HepG2 (cell line): ENCODE data around the gene MAPK9. TPM values are rescaled to one million over a fixed set of nuclear protein-coding genes. Genes with fewer than 3 reads are reported as not detected.
A peak's percentile ranks its signal among the peaks of the same experiment; 100 is the strongest.

Source experiments
- ATAC-seq: fragments of 200-7000 bp; cut with Tn5 transposase; 3 replicates; pipeline ENCODE4 v1.9.1; 2020; ENCODE audit warnings: mild to moderate bottlenecking, moderate library complexity
- BruUV-seq: library from RNA; stranded (reverse); fragments of 400-500 nt; replicated peaks from 2 replicates; lab custom pipeline; 2021; lab: Mats Ljungman, UMichigan
- CTCF ChIA-PET: fragments of 300-600 bp; formaldehyde crosslinking; extraction: SDS; loops from one replicate; lab custom pipeline; 2021; ENCODE audit warnings: low total read pairs, inconsistent platforms, low intra/inter-chr PET ratio; lab: Yijun Ruan, JAX
- POLR2A ChIA-PET: fragments of 350-600 bp; sonication (Branson Sonifier 250); formaldehyde crosslinking; loops from one replicate; lab custom pipeline; 2020; ENCODE audit warnings: antibody characterized with exemption, inconsistent platforms; lab: Yijun Ruan, JAX
- DNase-seq: peaks from one replicate; pipeline ENCODE4 v3.0.0-alpha.2; 2015; ENCODE audit warnings: low spot score
- FAIRE-seq: peaks from 3 replicates; lab custom pipeline; 2011; peaks lifted over from hg19 to GRCh38; lab: Jason Lieb, UNC
- H2AFZ ChIP-seq: one replicate; pipeline ENCODE4 v1.6.1; 2011; ENCODE audit warnings: low read length, inconsistent platforms
- H3K27ac ChIP-seq: fragments of 300-600 bp; 3 replicates; pipeline ENCODE4 v1.8.0; 2011; ENCODE audit warnings: mixed run types, mild to moderate bottlenecking, mixed read lengths, low read length, inconsistent platforms; ENCODE audit not compliant: insufficient read depth; ENCODE audit errors: extremely low read length
- H3K27me3 ChIP-seq, 2 experiments: fragments of 200-600 bp in 1 of 2; 2 replicates in 1 of 2; 3 replicates in 1 of 2; pipeline versions ENCODE4 v1.6.0 to v1.8.0; 2011; ENCODE audit warnings: low read length in 2 of 2, mild to moderate bottlenecking in 2 of 2, moderate library complexity in 2 of 2, inconsistent platforms in 1 of 2; ENCODE audit not compliant: insufficient read depth in 2 of 2, control insufficient read depth in 1 of 2
- H3K36me3 ChIP-seq, 2 experiments: fragments of 200-600 bp in 1 of 2; replicated peaks in 1 of 2; 2 replicates in 1 of 2; 3 replicates in 1 of 2; pipeline versions ENCODE4 v1.5.1 to v1.8.0; 2011; ENCODE audit warnings: low read length in 2 of 2, inconsistent platforms in 1 of 2; ENCODE audit not compliant: insufficient read depth in 2 of 2, control insufficient read depth in 1 of 2
- H3K4me1 ChIP-seq: 2 replicates; pipeline ENCODE4 v1.5.1; 2012; ENCODE audit warnings: low read length, inconsistent platforms; ENCODE audit not compliant: insufficient read depth
- H3K4me2 ChIP-seq: 2 replicates; pipeline ENCODE4 v1.6.0; 2011; ENCODE audit warnings: low read depth, low read length, inconsistent platforms
- H3K4me3 ChIP-seq, 3 experiments: fragments of 200-600 bp in 1 of 3; sonication (generic), shearing (Covaris generic) in 1 of 3; replicated peaks in 1 of 3; 2 replicates each; pipeline ENCODE4 v1.5.1; 2011 to 2016; ENCODE audit warnings: low read length in 3 of 3, inconsistent platforms in 2 of 3, low read depth in 2 of 3, mild to moderate bottlenecking in 2 of 3, control low read depth in 1 of 3, mixed read lengths in 1 of 3; ENCODE audit not compliant: insufficient read depth in 1 of 3
- H3K79me2 ChIP-seq: one replicate; pipeline ENCODE4 v1.6.1; 2011; ENCODE audit warnings: low read length, inconsistent platforms; ENCODE audit not compliant: insufficient read depth
- H3K9ac ChIP-seq: 2 replicates; pipeline ENCODE4 v1.6.0; 2011; ENCODE audit warnings: mild to moderate bottlenecking, low read depth, low read length, inconsistent platforms; ENCODE audit not compliant: insufficient read depth
- H3K9me3 ChIP-seq: 2 replicates; pipeline ENCODE4 v1.5.1; 2012; ENCODE audit warnings: mild to moderate bottlenecking, low read length
- H4K20me1 ChIP-seq: 2 replicates; pipeline ENCODE4 v1.6.0; 2011; ENCODE audit warnings: inconsistent platforms, mild to moderate bottlenecking, low read length, moderate library complexity; ENCODE audit not compliant: insufficient read depth
- CCDC6 ChIP-seq: sonication (generic); formaldehyde crosslinking; IDR thresholded peaks from 2 replicates; pipeline ENCODE4 v1.8.1; 2022; ENCODE audit warnings: mild to moderate bottlenecking, missing genetic modification reagents, moderate library complexity
- MAFF ChIP-seq: IDR thresholded peaks from 2 replicates; pipeline ENCODE4 v1.6.1; 2011; ENCODE audit warnings: low read depth, low read length, improper control_type of control experiment
- PAWR ChIP-seq: sonication (generic); formaldehyde crosslinking; IDR thresholded peaks from 2 replicates; pipeline ENCODE4 v1.4.0; 2020; ENCODE audit warnings: missing genetic modification reagents, mild to moderate bottlenecking, borderline replicate concordance
- PCBP1 ChIP-seq: fragments of 200-400 bp; formaldehyde crosslinking; IDR thresholded peaks from 2 replicates; pipeline ENCODE4 v1.6.1; 2017; ENCODE audit warnings: mild to moderate bottlenecking, low read depth, low read length, borderline replicate concordance
- SOX13 ChIP-seq, 3 experiments: fragments of 450-650 bp in 1 of 3; sonication (generic) in 1 of 3; formaldehyde crosslinking in 1 of 3; IDR thresholded peaks in 2 of 3; conservative IDR thresholded peaks in 1 of 3; 2 replicates each; pipeline versions ENCODE4 v1.5.0 to v1.6.1; 2016 to 2020; ENCODE audit warnings: antibody characterized with exemption in 1 of 3, mild to moderate bottlenecking in 1 of 3, missing compliant biosample characterization in 1 of 3, missing genetic modification reagents in 1 of 3, moderate library complexity in 1 of 3
- ZFAT ChIP-seq: sonication (generic); formaldehyde crosslinking; conservative IDR thresholded peaks from 2 replicates; pipeline ENCODE4 v1.8.1; 2023; ENCODE audit warnings: missing genetic modification reagents, inconsistent platforms
- ZNF224 ChIP-seq: sonication (generic); formaldehyde crosslinking; IDR thresholded peaks from 2 replicates; pipeline ENCODE4 v1.5.0; 2020; ENCODE audit warnings: mild to moderate bottlenecking, missing genetic modification reagents
- ZNF235 ChIP-seq: sonication (generic); formaldehyde crosslinking; IDR thresholded peaks from 2 replicates; pipeline ENCODE4 v1.8.1; 2023; ENCODE audit warnings: mild to moderate bottlenecking, missing genetic modification reagents, borderline replicate concordance
- ZNF782 ChIP-seq: sonication (generic); formaldehyde crosslinking; IDR thresholded peaks from 2 replicates; pipeline ENCODE4 v1.4.0; 2020; ENCODE audit warnings: missing genetic modification reagents, mild to moderate bottlenecking, borderline replicate concordance
- WGBS: methylation state at CpG from one replicate; pipeline ENCODE4 v1.1.6; 2017; ENCODE audit warnings: low lambda C conversion rate; 5-methylcytosine and 5-hydroxymethylcytosine counted together
- in situ Hi-C: cut with HindIII; loops from 2 replicates; pipeline ENCODE4 v1.10.0; 2017; ENCODE audit warnings: low pct_unique_long_range_greater_than_20kb; ENCODE audit not compliant: extremely low pct_ligation_motif_present
- intact Hi-C: fragments of 100-400 bp; cut with micrococcal nuclease; formaldehyde crosslinking; loops from one replicate; pipeline ENCODE4 v1.10.0; 2022; ENCODE audit not compliant: unreplicated experiment
- polyA plus RNA-seq, 8 experiments: library from polyadenylated mRNA; depleted of rRNA in 3 of 8; stranded (reverse) in 7 of 8; unstranded in 1 of 8; fragments of >200 nt; fragmentation: Illumina TruSeq in 4 of 8; extraction: Trizol in 4 of 8; gene quantifications; 2 replicates each; pipeline versions ENCODE4 v1.2.1 to v1.2.3, GENCODE V29; 2011 to 2016; ENCODE audit warnings: low read depth in 4 of 8, missing spikeins in 1 of 8, mixed read lengths in 1 of 8; ENCODE audit not compliant: insufficient read depth in 1 of 8
- total RNA-seq, 5 experiments: library from RNA; depleted of rRNA; stranded (reverse); fragments of >200 nt; fragmentation: Illumina TruSeq; extraction: Trizol; gene quantifications; 2 replicates each; pipeline ENCODE4 v1.2.3, GENCODE V29; 2016; ENCODE audit warnings: low read depth in 1 of 5
- TF ChIP-seq, protein P1 (sequence below): IDR thresholded peaks from 2 replicates; pipeline ENCODE4 v1.4.0; 2020; ENCODE audit warnings: mild to moderate bottlenecking, missing genetic modification reagents
- TF ChIP-seq, protein P2 (sequence below): IDR thresholded peaks from 2 replicates; pipeline ENCODE4 v1.6.1; 2016; ENCODE audit warnings: missing compliant biosample characterization, missing genetic modification reagents, borderline replicate concordance
- TF ChIP-seq, protein P3 (sequence below): sonication (generic); formaldehyde crosslinking; IDR thresholded peaks from 2 replicates; pipeline ENCODE4 v1.5.1; 2020; ENCODE audit warnings: missing genetic modification reagents, mild to moderate bottlenecking, borderline replicate concordance
- TF ChIP-seq, protein P4 (sequence below): IDR thresholded peaks from 2 replicates; pipeline ENCODE4 v1.6.1; 2016; ENCODE audit warnings: mild to moderate bottlenecking, missing biosample characterization, missing genetic modification reagents

MAPK9 gene
- total and polyA plus RNA-seq, 2 of the 13 experiments (the other 11 are each of a cell fraction or from before 2014, with no cell fraction given): 30.1 to 56.1 TPM

DNA sequence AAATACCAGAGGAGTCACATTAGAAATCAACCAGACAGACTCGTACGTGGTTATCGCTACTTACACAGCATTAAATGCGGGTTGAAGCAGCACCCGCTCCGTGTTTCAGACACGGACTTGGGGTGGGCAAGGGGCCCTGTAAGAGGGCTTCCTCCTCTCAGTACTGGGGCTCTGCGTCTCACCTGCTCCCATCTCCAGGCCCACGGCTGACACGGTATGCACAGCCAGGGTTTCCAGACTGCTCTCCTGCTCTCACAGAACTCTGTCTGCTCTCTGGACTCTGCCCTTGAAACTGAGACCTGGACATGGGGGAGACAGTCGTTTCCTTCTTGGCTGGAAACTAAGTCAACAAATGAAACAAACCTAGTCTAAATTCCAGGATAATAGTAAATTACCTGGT, 58.2 kb downstream of the MAPK9 start (continued):
- TF ChIP-seq, protein P1, sequence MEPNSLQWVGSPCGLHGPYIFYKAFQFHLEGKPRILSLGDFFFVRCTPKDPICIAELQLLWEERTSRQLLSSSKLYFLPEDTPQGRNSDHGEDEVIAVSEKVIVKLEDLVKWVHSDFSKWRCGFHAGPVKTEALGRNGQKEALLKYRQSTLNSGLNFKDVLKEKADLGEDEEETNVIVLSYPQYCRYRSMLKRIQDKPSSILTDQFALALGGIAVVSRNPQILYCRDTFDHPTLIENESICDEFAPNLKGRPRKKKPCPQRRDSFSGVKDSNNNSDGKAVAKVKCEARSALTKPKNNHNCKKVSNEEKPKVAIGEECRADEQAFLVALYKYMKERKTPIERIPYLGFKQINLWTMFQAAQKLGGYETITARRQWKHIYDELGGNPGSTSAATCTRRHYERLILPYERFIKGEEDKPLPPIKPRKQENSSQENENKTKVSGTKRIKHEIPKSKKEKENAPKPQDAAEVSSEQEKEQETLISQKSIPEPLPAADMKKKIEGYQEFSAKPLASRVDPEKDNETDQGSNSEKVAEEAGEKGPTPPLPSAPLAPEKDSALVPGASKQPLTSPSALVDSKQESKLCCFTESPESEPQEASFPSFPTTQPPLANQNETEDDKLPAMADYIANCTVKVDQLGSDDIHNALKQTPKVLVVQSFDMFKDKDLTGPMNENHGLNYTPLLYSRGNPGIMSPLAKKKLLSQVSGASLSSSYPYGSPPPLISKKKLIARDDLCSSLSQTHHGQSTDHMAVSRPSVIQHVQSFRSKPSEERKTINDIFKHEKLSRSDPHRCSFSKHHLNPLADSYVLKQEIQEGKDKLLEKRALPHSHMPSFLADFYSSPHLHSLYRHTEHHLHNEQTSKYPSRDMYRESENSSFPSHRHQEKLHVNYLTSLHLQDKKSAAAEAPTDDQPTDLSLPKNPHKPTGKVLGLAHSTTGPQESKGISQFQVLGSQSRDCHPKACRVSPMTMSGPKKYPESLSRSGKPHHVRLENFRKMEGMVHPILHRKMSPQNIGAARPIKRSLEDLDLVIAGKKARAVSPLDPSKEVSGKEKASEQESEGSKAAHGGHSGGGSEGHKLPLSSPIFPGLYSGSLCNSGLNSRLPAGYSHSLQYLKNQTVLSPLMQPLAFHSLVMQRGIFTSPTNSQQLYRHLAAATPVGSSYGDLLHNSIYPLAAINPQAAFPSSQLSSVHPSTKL (CRISPR knock-in tag): peak; percentile 45

DNA sequence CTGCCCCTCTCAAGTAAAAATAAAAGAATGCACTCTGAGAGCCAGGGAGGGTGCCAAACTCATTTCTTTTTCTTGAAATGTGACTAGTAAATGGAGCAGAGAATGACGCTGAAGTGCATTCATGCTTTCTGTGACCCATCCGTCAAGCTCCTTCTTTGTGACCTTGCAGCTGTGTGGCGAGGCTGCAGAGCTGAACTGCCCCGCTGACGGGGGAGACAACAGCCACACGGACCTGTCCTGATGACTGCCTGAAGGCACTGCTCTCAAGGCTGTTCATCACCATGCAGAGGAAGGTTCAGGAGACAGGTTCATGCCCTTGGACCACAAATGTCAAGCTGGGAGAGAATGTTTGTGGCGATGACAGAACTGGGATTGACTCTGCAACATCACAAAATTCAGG, 61.9 kb downstream of the MAPK9 start:
- in situ Hi-C loops (no loop called here), intact Hi-C loops (no loop called here)
- no peak overlapping the region for H3K4me3 ChIP-seq
- BruUV-seq: no TSS peak
- no peaks in the 10 kb centered on the region for H3K9me3 ChIP-seq
- DNase-seq (no peak), ATAC-seq (no peak), FAIRE-seq (no peak)
- WGBS: 99% methylated on average over 7 of the region's 7 CpGs
- H3K9ac ChIP-seq: no peak overlapping the region
- no peak overlapping the region for H3K4me2 ChIP-seq
- H2AFZ ChIP-seq: no peak overlapping the region
- H3K36me3 ChIP-seq: no peaks in the 10 kb centered on the region
- H3K27ac ChIP-seq: no peak overlapping the region
- H4K20me1 ChIP-seq: no peaks in the 10 kb centered on the region
- POLR2A ChIA-PET: no interaction called here
- peaks cover 19% of the 10 kb centered on the region for H3K4me1 ChIP-seq
- H3K79me2 ChIP-seq: no peaks in the 10 kb centered on the region
- H3K27me3 ChIP-seq: no peaks in the 10 kb centered on the region
- CTCF ChIA-PET: no interaction called here
- TF ChIP-seq CCDC6 (CRISPR knock-in tag) (no peak), ZFAT (CRISPR knock-in tag) (no peak), MAFF (no peak), ZNF224 (CRISPR knock-in tag) (no peak), ZNF235 (CRISPR knock-in tag) (no peak), SOX13 (IDR thresholded peaks at IDR 0.05) (no peak), SOX13 (CRISPR knock-in tag; conservative IDR thresholded peaks at IDR 0.05 in 1 of 2, IDR thresholded peaks at IDR 0.05 in 1 of 2) (no peak), ZNF782 (no peak), PAWR (no peak), PCBP1 (no peak)
- TF ChIP-seq, protein P2, sequence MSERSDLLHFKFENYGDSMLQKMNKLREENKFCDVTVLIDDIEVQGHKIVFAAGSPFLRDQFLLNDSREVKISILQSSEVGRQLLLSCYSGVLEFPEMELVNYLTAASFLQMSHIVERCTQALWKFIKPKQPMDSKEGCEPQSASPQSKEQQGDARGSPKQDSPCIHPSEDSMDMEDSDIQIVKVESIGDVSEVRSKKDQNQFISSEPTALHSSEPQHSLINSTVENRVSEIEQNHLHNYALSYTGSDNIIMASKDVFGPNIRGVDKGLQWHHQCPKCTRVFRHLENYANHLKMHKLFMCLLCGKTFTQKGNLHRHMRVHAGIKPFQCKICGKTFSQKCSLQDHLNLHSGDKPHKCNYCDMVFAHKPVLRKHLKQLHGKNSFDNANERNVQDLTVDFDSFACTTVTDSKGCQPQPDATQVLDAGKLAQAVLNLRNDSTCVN (CRISPR knock-in tag): no peak
- TF ChIP-seq, protein P3, sequence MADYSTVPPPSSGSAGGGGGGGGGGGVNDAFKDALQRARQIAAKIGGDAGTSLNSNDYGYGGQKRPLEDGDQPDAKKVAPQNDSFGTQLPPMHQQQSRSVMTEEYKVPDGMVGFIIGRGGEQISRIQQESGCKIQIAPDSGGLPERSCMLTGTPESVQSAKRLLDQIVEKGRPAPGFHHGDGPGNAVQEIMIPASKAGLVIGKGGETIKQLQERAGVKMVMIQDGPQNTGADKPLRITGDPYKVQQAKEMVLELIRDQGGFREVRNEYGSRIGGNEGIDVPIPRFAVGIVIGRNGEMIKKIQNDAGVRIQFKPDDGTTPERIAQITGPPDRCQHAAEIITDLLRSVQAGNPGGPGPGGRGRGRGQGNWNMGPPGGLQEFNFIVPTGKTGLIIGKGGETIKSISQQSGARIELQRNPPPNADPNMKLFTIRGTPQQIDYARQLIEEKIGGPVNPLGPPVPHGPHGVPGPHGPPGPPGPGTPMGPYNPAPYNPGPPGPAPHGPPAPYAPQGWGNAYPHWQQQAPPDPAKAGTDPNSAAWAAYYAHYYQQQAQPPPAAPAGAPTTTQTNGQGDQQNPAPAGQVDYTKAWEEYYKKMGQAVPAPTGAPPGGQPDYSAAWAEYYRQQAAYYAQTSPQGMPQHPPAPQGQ: no peak
- TF ChIP-seq, protein P4, sequence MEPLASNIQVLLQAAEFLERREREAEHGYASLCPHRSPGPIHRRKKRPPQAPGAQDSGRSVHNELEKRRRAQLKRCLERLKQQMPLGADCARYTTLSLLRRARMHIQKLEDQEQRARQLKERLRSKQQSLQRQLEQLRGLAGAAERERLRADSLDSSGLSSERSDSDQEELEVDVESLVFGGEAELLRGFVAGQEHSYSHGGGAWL (CRISPR knock-in tag): no peak
